Kidney tubule cell (primary cell): Measurements from ENCODE around the gene RABL2A.
"Not testable (repeated sequence)": the region's sequence is repeated elsewhere in the genome, so short reads cannot be mapped to it uniquely, and the experiment has no call there.

Experiments used
- DNase-seq: peaks from one replicate; pipeline ENCODE4 v3.0.0-alpha.2; 2018; ENCODE audit warnings: low spot score

Gene RABL2A

GRCh38 chr2:113609822-113610221 is 17.2 kb upstream of the RABL2A start:
- DNase-seq, result not testable (repeated sequence)

DNA sequence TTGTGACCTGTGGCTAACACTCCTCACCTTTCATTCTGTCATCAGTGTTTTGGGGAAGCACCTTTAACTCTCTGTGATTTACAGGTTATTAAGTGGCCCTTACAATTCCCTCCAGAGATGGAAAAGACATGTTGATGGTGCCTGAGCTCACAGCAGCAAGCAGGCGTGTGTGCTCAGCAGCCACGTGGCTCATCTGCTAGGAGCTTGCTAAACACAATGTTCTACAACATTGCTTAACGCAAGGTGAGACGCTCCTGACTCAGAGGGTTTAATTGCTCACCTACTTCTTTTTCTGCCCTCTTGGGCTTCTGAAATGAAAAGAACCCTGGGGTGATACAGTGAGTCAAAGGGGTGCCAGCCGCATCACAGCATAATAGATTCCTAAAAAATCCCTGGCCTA is 6.1 kb upstream of the RABL2A start:
- DNase-seq, result peak; percentile 2

- not testable (repeated sequence) for DNase-seq
Observed at GRCh38 chr2:113625906-113626305, 1.2 kb upstream of the RABL2A start.

- DNase-seq, result not testable (repeated sequence)
Observed at GRCh38 chr2:113632849-113633345, 5.8 kb downstream of the RABL2A start.

DNA sequence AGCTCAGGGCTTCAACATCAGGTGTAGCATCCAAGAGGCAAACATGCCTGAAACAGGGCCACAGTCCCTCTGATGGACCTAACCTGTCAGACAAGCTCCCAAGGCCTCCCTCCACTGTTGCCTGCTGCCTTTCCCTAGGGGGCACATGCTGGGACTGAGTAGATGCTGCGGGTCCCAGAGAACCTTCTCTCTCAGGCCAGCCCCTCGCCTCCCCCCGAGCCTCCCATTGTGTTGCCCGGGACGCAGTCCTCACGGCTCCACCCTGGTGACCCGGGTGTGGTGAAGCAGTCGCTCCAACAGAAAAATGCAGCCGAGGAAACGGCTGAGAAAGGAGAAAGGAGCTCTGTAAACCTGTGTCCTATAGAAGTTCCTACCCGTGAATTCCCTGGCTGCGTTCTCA is 8.3 kb downstream of the RABL2A start:
- not testable (repeated sequence) for DNase-seq

DNA sequence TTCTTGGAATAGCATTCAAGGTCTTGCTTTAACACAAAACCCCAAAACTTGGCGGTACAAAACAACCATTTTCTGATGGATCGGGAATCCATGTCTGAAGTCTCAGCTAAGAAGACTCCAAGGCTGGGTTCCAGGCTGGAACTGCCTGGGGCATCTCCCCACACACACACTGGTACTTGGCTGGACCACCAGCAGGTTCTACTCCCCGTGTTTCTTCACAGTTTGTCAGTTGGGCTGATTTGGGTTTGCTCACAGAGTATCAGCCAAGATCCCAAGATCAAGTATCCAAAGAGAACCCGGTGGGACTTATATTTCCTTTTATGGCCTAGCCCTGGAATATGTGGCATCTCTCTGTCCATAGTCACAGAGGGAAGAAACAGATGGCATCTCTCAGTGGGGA is 9.2 kb downstream of the RABL2A start:
- DNase-seq, result not testable (repeated sequence)

- DNase-seq, result peak; percentile 1
Observed at GRCh38 chr2:113638084-113638483, 11.0 kb downstream of the RABL2A start.

DNA sequence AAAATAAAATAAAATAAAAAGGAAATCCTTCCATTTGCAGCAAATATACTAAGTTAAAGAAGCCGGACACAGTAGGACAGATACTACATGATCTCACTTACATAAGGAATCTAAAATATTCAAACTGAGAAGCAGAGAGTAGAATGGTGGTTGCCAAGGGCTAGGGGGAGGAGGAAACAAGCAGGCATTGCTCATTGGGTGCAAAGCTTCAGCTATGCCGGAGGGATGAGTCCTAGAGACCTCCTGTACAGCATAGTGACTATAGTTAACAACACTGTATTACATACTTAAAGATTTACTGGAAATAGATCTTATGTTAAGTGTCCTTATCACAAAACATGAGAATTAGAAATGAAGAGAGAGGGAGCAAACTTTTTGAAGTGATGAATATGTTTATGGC is 19.2 kb downstream of the RABL2A start:
- DNase-seq, result not testable (repeated sequence)

- DNase-seq, result not testable (repeated sequence)
Observed at GRCh38 chr2:113650834-113651815, 24.1 kb downstream of the RABL2A start.

- not testable (repeated sequence) for DNase-seq
Observed at GRCh38 chr2:113652599-113652998, 25.5 kb downstream of the RABL2A start.

GRCh38 chr2:113656031-113656624 is 29.1 kb downstream of the RABL2A start:
- DNase-seq, result not testable (repeated sequence)

GRCh38 chr2:113657735-113658134 is 30.7 kb downstream of the RABL2A start:
- not testable (repeated sequence) for DNase-seq

- DNase-seq, result not testable (repeated sequence)
Observed at GRCh38 chr2:113663285-113664060, 36.4 kb downstream of the RABL2A start.

- not testable (repeated sequence) for DNase-seq
Observed at GRCh38 chr2:113664761-113665533, 37.9 kb downstream of the RABL2A start.

DNA sequence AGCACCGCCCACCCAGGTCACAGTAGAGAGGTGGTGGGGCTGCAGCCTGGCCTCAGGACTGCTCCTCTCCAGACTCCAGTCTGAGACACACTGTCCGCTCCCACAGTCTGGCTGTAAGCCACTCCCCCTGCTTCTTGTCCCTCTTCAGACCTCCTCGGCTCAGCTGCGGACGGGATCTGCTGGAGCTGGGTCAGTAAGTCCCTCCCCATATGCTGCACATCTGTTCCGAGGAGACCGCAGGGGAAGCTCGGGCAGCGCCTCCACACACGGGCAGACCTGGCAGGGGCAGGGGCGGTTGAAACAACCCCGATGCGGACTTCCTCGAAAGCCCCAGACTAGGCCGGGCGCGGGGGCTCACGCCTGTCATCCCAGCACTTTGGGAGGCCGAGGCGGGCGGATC is 41.9 kb downstream of the RABL2A start:
- not testable (repeated sequence) for DNase-seq

GRCh38 chr2:113672326-113672932 is 45.4 kb downstream of the RABL2A start:
- no peak for DNase-seq

DNA sequence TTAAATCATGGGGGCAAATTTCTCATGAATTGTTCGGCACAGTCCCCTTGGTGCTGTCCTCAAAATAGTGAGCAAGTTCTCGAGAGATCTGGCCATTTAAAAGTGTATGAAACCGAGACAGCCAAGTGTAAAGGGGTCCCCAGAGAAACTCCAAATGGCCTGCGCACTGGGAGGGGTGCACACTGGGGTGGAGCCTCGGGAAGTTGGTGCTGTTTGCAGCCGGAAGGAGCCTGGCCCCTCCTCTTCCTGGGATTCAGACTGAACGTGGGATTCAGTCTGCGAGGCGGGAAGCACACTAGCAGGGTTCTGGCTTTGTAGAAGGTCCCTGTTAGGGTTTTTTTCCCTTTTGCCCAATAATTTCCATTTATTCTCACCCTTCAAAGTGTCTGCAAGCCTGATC is 48.8 kb downstream of the RABL2A start:
- DNase-seq, result no peak

DNA sequence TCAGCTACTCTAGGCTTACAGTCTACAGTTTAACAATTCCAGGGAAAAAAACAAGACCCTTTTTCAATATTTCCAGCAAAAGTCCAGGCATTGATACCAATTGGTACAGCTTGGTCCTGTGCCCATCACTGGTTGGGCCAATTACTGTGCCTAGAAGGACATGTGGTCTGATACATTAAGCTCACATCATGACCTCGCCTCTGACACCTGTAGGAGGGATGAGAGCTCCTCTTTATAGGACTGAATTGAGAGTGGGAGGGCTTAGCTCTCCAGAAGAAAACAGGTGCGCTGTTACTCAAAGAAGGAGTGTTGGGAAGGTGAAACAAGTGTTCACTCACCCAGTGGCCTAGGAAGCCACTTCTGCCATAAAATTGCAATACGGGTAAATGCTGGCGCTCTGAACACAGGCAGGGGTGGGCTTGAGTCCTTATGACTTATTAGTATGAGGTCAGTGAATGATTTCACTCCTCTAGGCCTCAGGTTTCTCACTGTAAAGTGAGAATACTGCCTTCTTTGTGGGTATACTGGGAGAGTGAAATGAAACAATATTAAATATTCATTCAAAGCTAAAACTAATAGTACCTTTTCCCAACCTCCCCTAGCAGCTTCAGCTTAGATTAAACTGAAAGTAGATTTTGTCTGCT is 49.7 kb downstream of the RABL2A start:
- no peak for DNase-seq

GRCh38 chr2:113677330-113677729 is 50.3 kb downstream of the RABL2A start:
- no peak for DNase-seq

- DNase-seq, result no peak
Observed at GRCh38 chr2:113679457-113679856, 52.4 kb downstream of the RABL2A start.
